ENCODE measurements around the gene ARMC7. TPM values are rescaled to one million over a fixed set of nuclear protein-coding genes. Genes with fewer than 3 reads are reported as not detected.
"Not testable (repeated sequence)": the region's sequence is repeated elsewhere in the genome, so short reads cannot be mapped to it uniquely, and the experiment has no call there.

The ARMC7 gene
- total RNA-seq, 1 donor from 2014 or later: 6.4 TPM

GRCh38 chr17:75138519-75138918 is 28.8 kb downstream of the ARMC7 start:
- no peak for DNase-seq (ENCODE audit: missing footprints)
- intact Hi-C loops (cut with DNase I): no loop called here
- ATAC-seq: no peak

DNA sequence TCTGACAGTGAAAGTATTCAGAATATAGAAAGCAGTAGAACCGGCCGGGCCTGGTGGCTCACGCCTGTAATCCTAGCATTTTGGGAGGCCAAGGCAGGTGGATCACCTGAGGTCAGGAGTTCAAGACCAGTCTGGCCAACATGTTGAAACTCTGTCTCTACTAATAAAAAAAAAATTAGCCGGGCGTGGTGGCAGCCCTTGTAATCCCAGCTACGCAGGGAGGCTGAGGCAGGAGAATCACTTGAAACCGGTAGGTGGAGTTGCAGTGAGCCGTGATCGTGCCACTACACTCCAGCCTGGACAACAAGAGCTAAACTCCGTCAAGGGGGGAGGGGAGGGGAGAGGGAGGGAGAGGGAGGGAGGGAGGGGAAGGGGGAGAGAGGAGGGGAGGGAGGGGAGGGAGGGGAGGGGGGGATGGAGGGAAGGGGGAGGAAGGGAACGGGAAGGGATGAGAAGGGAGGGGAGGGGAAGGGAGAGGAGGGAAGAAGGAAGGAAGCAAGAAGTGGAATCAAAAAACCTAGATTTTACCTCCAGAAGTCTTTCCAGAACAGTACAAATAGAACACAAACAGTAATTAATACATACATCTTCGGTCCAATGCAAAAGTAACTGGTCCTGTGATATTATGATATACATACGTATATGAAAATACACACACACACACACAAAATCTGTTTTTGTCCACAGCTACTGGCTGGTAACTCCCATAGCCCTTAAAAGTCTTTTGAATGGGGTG is 32.6 kb downstream of the ARMC7 start:
- intact Hi-C loops (cut with DNase I): loop anchor here (1.0 kb wide), 1 partner anchor 28 kb away; no protein-coding TSS in a partner anchor
- DNase-seq (ENCODE audit: missing footprints): no peak

DNA sequence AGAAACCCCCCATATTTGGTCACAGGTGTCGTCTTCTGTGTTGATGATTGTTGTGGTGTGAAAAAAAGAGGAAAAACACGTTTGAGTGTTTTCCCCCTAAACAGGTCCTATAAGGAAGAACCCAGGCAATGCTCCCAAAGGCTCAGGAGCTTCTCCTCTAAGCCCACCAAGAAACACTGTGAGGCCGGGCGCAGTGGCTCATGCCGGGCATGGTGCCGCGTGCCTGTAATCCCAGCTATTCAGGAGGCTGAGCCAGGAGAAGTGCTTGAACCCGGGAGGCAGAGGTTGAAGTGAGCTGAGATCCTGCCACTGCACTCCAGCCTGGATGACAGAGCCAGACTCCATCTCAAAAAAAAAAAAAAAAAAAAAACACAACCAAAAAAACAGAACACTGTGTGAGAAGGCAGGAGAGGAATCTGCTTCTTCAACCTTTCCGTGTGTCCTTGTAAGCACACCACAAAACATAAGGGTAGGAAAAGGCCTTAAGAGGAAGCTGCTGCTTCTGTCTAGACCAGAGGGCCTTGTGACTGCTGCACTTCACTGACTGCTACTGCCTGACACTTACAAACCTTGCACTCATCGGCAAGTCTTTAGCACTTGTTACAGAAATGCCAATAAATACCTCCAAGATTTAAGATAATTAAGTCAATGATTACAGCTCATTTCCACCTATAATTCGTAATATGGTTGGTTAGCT is 35.2 kb downstream of the ARMC7 start:
- intact Hi-C loops (cut with DNase I): no loop called here
- DNase-seq (ENCODE audit: missing footprints) (no peak), ATAC-seq (no peak)

More for the DNA sequence above, 32.6 kb downstream of the ARMC7 start:
- ATAC-seq: no peak

DNA sequence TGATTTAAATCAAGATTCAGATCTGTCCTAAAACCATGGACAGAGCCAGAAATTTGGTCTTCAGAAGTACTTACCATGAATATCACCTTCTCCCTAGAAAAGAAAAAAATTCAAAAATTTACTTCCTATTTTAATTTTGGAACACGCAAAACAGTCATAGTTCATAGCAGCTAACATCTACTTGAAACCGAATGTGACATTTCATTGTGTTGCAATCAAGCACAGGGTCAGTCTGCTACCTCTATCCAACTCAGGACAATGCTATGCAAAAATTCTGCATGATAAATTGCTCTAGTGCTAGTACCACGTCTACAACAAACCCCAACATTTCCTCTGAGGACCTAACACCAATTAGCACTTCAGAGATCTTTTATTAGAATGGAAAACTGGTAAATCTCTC is 36.8 kb downstream of the ARMC7 start:
- DNase-seq (ENCODE audit: missing footprints): no peak
- ATAC-seq: no peak
- intact Hi-C loops (cut with DNase I): no loop called here

DNA sequence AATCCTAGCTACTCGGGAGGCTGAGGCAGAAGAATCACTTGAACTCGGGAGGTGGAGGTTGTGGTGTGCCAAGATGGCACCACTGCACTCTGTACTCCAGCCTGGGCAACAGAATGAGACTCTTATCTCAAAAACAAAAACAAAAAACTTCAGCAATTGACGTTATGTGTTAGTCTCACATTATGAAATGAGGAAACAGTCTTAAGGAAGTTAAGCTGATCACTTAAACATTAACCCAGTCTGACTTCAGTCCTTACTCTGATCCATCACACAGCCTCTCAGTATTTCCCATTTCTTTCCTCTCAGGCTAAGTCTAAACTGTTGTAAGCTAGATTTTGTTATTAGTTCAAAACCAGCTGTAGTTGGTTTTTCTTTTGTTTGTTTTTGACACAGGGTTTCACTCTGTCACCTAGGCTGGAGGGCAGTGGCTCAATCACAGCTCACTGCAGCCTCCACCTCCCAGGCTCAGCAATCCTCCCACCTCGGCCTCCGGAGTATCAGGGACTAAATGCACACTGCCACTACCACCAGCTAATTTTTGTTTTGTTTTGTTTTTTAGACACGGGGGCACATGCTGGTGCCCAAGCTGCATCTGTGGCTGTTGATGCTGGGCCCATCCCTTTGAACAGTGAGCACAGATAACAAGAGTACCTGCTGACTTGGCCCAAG is 38.2 kb downstream of the ARMC7 start:
- intact Hi-C loops (cut with DNase I): no loop called here
- ATAC-seq (no peak), DNase-seq (ENCODE audit: missing footprints) (no peak)

- ATAC-seq: no peak
- DNase-seq (ENCODE audit: missing footprints): no peak
- intact Hi-C loops (cut with DNase I): no loop called here
These were observed 42.2 kb downstream of the ARMC7 start for GRCh38 chr17:75151930-75152329.

DNA sequence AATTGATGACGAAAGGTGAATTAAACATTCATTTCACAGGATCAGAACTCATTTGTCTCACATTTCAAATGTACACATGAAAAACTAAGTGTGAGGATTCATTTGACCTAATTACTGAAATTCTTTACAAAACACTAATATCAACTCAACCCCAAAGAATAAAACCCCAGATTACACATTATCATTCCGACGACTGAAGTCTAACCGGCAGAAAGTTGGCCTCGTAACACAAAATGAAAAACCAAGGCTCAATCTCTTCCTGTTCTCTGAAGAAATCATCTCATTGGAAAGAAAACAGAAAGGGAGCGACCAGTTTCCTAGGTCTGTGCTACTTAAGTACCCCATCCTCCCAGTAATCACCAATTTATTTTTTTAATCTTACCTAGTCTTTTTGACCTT is 42.8 kb downstream of the ARMC7 start:
- no peak for DNase-seq (ENCODE audit: missing footprints)
- intact Hi-C loops (cut with DNase I): no loop called here
- ATAC-seq: no peak

- DNase-seq (ENCODE audit: missing footprints) (no peak), ATAC-seq (no peak)
- intact Hi-C loops (cut with DNase I): no loop called here
These were observed 43.4 kb downstream of the ARMC7 start for GRCh38 chr17:75152922-75153779.

GRCh38 chr17:75153780-75154194 is 44.0 kb downstream of the ARMC7 start:
- intact Hi-C loops (cut with DNase I): no loop called here
- no peak for DNase-seq (ENCODE audit: missing footprints)

DNA sequence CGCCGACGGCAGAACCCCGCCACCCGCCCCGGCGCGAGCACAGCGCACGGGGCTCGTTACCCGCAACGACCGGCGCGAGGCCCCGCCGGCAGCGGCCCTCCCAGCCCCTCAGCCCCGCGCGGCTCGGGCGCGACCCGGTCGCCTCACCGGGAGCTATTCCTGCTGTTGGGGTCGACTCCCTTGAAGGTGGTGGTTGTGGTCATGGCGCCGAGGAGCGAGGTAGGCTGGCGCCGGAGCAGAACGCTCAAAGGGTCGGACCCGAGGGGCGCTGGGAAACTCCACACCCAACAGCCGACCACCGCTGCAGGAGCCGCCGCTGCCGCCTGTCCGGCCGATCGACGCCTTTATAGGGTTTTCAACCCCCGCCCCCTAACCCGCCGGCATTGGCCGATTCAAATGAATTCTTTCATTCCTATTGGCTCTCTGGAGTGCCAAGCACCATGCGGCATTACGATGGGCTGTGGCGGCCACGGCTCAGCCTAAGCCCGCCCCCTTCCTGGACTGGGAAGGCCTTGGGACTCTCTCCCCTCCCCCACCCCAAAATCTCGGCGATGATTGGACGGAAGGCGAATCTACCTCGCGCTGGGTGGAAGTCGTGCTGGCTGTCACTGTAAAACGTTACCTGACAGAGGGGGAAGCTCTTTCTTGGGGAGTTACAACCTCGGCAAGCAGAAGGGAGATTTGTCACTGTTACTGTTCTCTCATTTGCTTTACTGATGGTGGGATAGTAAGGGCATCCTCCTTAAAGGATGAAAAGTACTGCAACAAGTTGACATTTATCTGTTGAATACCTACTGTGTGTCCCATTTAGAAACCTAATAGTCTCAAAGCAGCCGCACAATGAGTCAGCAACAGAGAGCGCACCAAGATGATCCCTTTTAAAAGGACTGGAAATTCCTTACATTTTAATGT is 44.7 kb downstream of the ARMC7 start, which contains the start of gene JPT1:
JPT1 (minus strand) TSS at position 318 of the 912 bp plus-strand sequence; CDS start at position 203, 115 bp downstream.
- ATAC-seq (peak; percentile 100), DNase-seq (ENCODE audit: missing footprints) (peak; percentile 98)
- intact Hi-C loops (cut with DNase I): no loop called here

More at GRCh38 chr17:75153780-75154194, 44.0 kb downstream of the ARMC7 start:
- no peak for ATAC-seq

GRCh38 chr17:75155191-75155601 is 45.4 kb downstream of the ARMC7 start:
- ATAC-seq (no peak), DNase-seq (ENCODE audit: missing footprints) (no peak)
- intact Hi-C loops (cut with DNase I): no loop called here

GRCh38 chr17:75158480-75158879 is 48.7 kb downstream of the ARMC7 start:
- ATAC-seq; intact Hi-C loops (cut with DNase I); DNase-seq (ENCODE audit: missing footprints): not testable (repeated sequence)

GRCh38 chr17:75159196-75160031 is 49.6 kb downstream of the ARMC7 start:
- DNase-seq (ENCODE audit: missing footprints) (no peak), ATAC-seq (no peak)
- intact Hi-C loops (cut with DNase I): no loop called here

GRCh38 chr17:75160211-75160610 is 50.4 kb downstream of the ARMC7 start:
- ATAC-seq: no peak
- DNase-seq (ENCODE audit: missing footprints): no peak
- intact Hi-C loops (cut with DNase I): no loop called here

DNA sequence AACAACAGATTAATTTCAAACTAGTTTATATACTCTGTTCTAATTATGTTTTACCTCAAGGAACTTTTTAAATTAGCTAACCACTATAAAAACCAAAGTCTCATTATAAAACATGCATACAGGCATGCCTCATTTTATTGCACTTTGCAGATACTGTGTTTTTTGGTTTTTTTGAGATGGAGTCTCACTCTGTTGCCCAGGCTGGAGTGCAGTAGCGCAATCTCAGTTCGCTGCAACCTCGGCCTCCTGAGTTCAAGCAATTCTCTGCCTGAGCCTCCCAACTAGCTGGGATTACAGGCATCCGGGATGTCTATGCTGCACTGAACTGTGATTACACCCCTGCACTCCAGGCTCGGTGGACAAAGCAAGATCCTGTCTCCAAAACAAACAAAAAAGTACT is 53.3 kb downstream of the ARMC7 start:
- DNase-seq (ENCODE audit: missing footprints) (no peak), ATAC-seq (no peak)
- intact Hi-C loops (cut with DNase I): no loop called here

DNA sequence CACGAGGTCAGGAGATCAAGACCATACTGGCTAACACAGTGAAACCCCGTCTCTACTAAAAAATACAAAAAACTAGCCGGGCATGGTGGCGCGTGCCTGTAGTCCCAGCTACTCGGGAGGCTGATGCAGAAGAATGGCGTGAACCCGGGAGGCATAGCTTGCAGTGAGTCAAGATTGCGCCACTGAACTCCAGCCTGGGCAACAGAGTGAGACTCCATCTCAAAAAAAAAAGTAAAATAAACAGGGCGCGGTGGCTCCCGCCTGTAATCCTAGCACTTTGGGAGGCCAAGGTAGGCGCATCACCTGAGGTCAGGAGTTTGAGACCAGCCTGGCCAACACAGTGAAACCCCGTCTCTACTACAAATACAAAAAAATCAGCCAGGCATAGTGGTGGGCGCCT is 54.8 kb downstream of the ARMC7 start:
- intact Hi-C loops (cut with DNase I); ATAC-seq; DNase-seq (ENCODE audit: missing footprints): not testable (repeated sequence)

- ATAC-seq: no peak
- intact Hi-C loops (cut with DNase I): no loop called here
- no peak for DNase-seq (ENCODE audit: missing footprints)
These were observed 59.2 kb downstream of the ARMC7 start for GRCh38 chr17:75168998-75169397.
